ENCODE data around the gene PRM1.
A peak's percentile ranks its signal among the peaks of the same experiment; 100 is the strongest.

The PRM1 gene

GRCh38 chr16:11280616-11281522 is at the start of gene PRM1:
Gene PRM1 (minus strand): TSS chr16:11281330. CDS start chr16:11281238, 92 bp downstream.
- DNase-seq (ENCODE audit: low read depth in 2 of 2), result no peak

GRCh38 chr16:11330526-11331237 is 49.6 kb upstream of the PRM1 start:
- no peak for DNase-seq (ENCODE audit: low read depth in 2 of 2)

- no peak for DNase-seq (ENCODE audit: low read depth in 2 of 2)
These were observed 48.8 kb upstream of the PRM1 start for GRCh38 chr16:11329891-11330290.

- no peak for DNase-seq (ENCODE audit: low read depth in 2 of 2)
These were observed 48.0 kb upstream of the PRM1 start for GRCh38 chr16:11329071-11329491.

GRCh38 chr16:11328172-11329070 is 47.3 kb upstream of the PRM1 start:
- DNase-seq (ENCODE audit: low read depth in 2 of 2), result peak; percentile 77 to 78

- DNase-seq (ENCODE audit: low read depth in 2 of 2), result no peak
These were observed 46.4 kb upstream of the PRM1 start for GRCh38 chr16:11327277-11328171.

- DNase-seq (ENCODE audit: low read depth in 2 of 2), result no peak
These were observed 45.7 kb upstream of the PRM1 start for GRCh38 chr16:11326737-11327276.

- no peak for DNase-seq (ENCODE audit: low read depth in 2 of 2)
These were observed 45.1 kb upstream of the PRM1 start for GRCh38 chr16:11326084-11326736.

- no peak for DNase-seq (ENCODE audit: low read depth in 2 of 2)
These were observed 44.4 kb upstream of the PRM1 start for GRCh38 chr16:11325404-11326083.

- DNase-seq (ENCODE audit: low read depth in 2 of 2), result no peak
These were observed 42.6 kb upstream of the PRM1 start for GRCh38 chr16:11323551-11324336.

GRCh38 chr16:11322823-11323222 is 41.7 kb upstream of the PRM1 start:
- no peak for DNase-seq (ENCODE audit: low read depth in 2 of 2)

GRCh38 chr16:11321662-11322061 is 40.5 kb upstream of the PRM1 start:
- no peak for DNase-seq (ENCODE audit: low read depth in 2 of 2)

GRCh38 chr16:11320170-11320569 is 39.0 kb upstream of the PRM1 start:
- DNase-seq (ENCODE audit: low read depth in 2 of 2), result no peak

GRCh38 chr16:11319529-11320146 is 38.5 kb upstream of the PRM1 start:
- DNase-seq (ENCODE audit: low read depth in 2 of 2), result no peak

GRCh38 chr16:11318817-11319216 is 37.7 kb upstream of the PRM1 start:
- DNase-seq (ENCODE audit: low read depth in 2 of 2), result no peak

GRCh38 chr16:11316331-11317015 is 35.3 kb upstream of the PRM1 start:
- DNase-seq (ENCODE audit: low read depth in 2 of 2), result no peak

GRCh38 chr16:11315510-11315909 is 34.4 kb upstream of the PRM1 start:
- peak; percentile 36 to 40 for DNase-seq (ENCODE audit: low read depth in 2 of 2)
